PC-3 (cell line): ENCODE data around the gene MAP3K20.
"Not testable (repeated sequence)": the region's sequence is repeated elsewhere in the genome, so short reads cannot be mapped to it uniquely, and the experiment has no call there.

Source experiments
- CTCF ChIP-seq: fragments of 300-600 bp; sonication (generic); conservative IDR thresholded peaks from 2 replicates; pipeline ENCODE4 v1.5.1; 2017; ENCODE audit warnings: antibody characterized with exemption, low read depth, mild to moderate bottlenecking, low read length
- EZH2 ChIP-seq: fragments of 300-600 bp; sonication (generic); IDR thresholded peaks from one replicate; pipeline ENCODE4 v1.6.1; 2017; ENCODE audit warnings: antibody characterized with exemption, mild to moderate bottlenecking, low read length; ENCODE audit not compliant: unreplicated experiment

- not testable (repeated sequence) for TF ChIP-seq CTCF, EZH2
Observed at GRCh38 chr2:173163357-173163756, 87.7 kb downstream of the MAP3K20 start.
